NCI-H146 treated with DMSO at 0.1 percent for 48 hours (cell line): ENCODE results near the gene RSPH3.
"Not testable (repeated sequence)": the region's sequence is repeated elsewhere in the genome, so short reads cannot be mapped to it uniquely, and the experiment has no call there.

Experiments
- DNase-seq: peaks from one replicate; lab custom pipeline; 2025; ENCODE audit not compliant: unreplicated experiment; lab: John Stamatoyannopoulos, UW

RSPH3 gene

DNA sequence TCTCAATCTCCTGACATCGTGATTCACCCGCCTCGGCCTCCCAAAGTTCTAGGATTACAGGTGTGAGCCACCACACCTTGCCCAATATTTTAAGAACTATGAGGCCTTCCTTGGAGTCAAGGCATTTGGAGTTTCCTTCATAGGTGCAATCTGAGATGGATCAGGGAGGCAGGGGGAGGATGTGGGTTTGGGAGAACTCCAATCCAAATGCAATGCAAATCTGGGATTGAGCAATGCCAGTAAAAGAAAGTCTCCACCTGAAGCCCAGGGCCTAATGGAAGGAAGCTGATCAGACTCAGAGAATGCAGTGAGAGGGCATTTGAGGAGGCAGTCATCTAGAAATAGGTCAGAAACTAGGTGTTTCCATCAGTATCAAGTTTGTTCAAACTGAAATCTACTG, 21.2 kb downstream of the RSPH3 start:
- no peak for DNase-seq

- no peak for DNase-seq
Measured at GRCh38 chr6:158977382-158977781, 22.6 kb downstream of the RSPH3 start.

DNA sequence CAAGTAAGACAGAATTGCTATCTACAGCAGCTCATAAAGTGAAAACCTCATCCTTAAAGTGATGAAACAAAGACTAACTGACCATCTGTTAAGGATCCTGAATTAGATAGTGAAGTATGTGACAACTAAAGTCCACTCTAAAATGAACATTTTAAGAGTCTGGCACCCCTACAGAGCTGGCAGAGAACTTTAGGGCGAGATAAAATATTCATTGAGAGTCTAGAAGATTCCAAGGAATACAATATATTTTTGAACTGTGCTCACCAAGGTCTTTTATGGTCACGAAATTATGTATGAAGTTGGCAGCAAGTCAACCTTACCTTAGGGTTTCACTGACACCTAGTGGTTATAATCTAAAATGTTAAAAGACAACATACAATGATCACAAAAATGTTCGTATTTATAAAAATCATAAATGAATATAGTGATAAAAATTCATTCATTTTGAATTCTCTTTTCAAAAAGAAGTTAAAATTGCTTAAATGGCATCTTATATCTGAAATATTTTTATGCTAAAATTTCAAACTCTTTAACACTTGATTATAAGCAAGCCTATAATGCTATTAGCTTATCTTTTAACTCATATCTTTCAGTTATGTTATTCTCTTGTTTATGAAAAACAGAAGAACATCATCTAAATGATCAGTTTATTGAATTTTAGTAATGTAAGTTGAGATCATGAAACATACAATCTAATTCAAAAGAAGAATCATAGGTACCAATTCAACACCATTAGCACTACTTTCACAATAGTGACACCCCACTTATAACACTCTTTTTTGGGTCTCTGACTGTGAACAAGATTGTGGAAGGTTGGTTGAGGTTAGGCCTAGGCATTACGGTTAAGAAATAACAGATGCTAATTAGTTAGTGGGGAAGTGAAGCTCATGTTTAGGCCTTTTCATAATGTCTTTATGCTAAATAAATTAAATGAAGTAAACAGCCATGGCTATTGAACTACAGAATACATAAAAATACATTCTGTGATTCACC, 27.5 kb downstream of the RSPH3 start:
- DNase-seq: peak; percentile 77

DNA sequence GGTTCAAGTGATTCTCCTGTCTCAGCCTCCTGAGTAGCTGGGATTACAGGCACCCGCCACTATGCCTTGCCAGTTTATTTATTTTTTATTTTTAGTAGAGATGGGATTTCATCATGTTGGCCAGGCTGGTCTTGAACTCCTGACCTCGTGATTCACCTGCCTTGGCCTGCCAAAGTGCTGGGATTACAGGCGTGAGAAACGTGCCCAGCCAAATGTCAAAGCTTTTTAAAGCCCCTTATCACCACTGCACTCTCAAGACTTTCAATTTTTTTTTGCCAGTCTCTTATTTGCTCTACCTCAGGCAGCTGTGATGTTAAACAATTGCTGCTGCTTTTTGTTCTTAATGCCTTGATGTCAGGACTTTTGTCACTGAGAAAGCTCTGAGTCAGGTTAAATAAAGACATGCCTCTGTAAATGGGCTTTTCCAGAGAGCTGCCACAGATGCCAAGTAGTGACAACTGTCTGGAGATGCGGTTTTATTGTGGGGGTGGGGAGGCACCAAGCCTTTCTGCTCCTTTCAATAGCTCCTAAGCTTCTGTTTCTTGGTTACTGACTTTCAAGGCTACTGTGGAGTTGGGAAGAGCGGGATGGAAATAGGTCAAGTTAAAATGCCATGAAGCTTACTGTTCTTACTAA, 29.2 kb downstream of the RSPH3 start:
- no peak for DNase-seq

GRCh38 chr6:158969148-158969547, 30.9 kb downstream of the RSPH3 start:
- no peak for DNase-seq

DNA sequence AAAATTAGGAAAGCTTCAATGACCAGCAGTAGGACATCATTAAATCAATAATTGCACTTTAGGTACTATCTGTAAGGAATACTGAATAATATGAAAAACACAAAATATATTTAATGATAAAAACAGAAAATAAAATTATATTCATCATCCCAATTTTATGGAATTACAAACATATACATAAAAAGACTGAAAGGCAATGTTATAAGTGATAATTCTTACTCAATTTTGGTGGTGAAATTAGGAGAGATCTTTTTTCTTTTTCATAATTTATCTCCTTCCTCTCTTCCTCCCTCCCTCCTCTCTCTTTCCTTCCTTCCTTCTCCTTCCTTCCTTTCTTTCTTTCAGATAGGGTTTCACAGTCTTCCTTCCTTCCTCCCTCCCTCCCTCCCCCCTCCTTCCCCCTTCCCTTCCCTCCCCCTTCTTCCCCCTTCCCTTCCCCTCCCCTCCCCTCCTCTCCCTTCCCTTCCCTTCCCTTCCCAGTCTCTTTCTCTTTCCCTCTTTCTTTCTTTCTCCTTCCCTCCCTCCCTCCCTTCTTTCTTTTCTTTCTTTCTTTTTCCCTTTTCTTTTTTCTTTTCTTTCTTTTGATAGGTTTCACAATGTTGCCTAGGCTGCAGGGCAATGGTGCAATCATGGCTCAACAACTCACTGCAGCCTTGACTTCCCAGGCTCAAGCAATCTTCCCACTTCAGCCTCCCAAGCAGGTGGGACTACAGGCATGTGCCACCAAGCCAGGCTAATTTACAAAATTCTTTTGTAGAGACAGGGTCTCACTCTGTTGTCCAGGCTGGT, 36.8 kb downstream of the RSPH3 start:
- DNase-seq: no peak

- DNase-seq: no peak
Measured at GRCh38 chr6:158962371-158962770, 37.6 kb downstream of the RSPH3 start.

- DNase-seq: no peak
Measured at GRCh38 chr6:158960026-158960425, 40.0 kb downstream of the RSPH3 start.

- no peak for DNase-seq
Measured at GRCh38 chr6:158959552-158959951, 40.5 kb downstream of the RSPH3 start.

DNA sequence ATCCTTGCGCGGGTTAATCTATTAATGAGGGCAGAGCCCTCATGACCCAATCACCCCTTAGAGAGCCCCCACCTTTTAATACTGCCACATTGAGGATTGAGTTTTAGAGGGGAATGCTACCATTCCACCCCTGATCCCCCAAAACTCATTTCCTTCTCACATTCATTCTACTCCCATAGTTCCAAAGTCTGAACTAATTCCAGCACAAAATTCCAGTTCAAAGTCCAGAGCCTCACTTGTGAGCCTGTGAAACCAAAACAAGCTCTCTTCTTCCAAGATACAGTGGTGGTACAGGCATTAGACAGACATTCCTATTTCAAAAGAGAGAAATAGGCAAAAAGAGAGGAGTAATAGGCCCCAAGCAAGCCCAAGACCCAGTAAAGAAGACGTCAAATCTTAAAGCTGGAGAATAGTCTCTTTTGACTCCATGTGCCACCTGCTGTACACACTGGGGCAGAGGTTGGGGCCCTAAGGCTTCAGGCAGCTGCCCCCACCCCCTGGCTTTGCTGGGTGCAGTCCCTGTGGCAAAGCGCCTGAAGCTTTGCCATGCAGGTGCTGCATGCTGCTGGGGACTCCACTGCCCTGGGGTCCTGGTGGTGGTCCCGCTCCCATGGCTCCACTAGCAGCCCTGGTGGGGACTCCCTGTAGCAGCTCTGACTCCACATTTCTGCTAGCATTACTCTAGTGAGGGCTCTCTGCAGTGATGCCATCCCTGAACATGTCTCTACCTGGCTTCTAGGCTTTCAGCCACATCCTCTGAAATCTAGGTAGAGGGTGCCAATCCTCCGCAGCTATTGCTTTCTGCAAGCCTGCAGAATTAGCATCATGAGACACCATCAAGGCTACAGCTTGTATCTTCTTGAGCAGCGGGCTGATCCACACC, 41.3 kb downstream of the RSPH3 start:
- DNase-seq: no peak

DNA sequence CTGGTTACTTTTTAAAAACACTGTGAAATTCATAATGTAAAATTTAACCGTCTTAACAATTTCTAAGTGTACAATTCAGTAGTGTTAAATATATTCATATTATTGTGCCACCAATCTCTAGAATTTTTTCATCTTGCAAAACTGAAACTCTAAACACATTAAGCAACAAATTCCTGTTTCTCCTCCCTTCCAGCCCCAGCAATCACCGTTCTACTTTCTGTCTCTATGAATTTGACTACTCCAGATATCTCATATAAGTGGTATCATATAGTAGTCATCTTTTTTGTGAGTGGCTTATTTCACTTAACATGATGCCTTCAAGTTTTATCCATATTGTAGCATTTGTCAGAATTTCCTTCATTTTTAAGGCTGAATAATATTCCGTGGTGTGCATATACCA, 44.7 kb downstream of the RSPH3 start:
- DNase-seq: no peak

DNA sequence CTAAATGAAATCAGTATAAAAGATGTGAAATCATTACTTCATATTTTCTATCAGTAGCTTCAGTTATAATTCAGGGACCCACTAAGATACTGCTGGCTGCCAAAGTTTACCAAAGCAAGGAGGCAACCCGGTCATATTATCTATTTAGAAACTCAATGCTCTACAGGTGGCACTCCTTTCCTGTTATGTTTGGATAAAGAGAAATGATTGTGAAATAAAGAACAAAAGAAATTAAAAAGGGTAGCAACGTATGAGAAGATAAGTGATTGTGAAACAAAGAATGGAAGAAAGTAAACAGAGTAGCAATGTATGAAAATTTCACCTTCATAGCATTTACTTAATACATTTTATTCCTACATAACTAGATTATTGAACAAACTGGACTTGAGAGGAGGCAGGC, 45.2 kb downstream of the RSPH3 start:
- DNase-seq: peak; percentile 16

GRCh38 chr6:158952011-158952410, 48.0 kb downstream of the RSPH3 start:
- not testable (repeated sequence) for DNase-seq

DNA sequence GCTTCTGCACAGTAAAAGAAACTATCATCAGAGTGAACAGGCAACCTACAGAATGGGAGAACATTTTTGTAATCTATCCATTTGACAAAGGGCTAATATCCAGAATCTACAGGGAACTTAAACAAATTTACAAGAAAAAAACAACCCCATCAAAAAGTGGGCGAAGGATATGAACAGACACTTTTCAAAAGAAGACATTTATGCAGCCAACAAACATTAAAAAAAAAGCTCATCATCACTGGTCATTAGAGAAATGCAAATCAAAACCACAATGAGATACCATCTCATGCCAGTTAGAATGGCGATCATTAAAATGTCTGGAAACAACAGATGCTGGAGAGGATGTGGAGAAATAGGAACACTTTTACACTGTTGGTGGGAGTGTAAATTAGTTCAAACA, 48.4 kb downstream of the RSPH3 start:
- not testable (repeated sequence) for DNase-seq

GRCh38 chr6:158947284-158947683, 52.7 kb downstream of the RSPH3 start:
- DNase-seq: no peak

- DNase-seq: no peak
Measured at GRCh38 chr6:158943380-158944032, 56.5 kb downstream of the RSPH3 start.

DNA sequence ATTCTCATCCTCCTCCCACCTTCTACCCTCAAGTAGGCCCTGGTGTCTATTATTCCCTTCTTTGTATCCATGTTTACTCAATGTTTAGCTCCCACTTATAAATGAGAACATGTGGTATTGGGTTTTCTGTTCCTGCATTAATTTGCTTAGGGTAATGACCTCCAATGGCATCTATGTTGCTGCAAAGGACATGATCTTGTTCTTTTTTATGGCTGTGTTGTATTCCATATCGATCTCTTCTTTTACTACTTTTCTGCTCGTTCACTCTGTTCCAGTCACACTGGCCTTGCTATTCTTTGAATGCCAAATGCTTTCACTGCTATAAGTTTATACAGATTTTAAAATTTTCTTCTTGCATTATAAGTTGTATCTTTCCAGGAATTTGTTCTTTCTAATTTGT, 57.7 kb downstream of the RSPH3 start:
- DNase-seq: no peak

GRCh38 chr6:158941246-158941645, 58.8 kb downstream of the RSPH3 start:
- no peak for DNase-seq

DNA sequence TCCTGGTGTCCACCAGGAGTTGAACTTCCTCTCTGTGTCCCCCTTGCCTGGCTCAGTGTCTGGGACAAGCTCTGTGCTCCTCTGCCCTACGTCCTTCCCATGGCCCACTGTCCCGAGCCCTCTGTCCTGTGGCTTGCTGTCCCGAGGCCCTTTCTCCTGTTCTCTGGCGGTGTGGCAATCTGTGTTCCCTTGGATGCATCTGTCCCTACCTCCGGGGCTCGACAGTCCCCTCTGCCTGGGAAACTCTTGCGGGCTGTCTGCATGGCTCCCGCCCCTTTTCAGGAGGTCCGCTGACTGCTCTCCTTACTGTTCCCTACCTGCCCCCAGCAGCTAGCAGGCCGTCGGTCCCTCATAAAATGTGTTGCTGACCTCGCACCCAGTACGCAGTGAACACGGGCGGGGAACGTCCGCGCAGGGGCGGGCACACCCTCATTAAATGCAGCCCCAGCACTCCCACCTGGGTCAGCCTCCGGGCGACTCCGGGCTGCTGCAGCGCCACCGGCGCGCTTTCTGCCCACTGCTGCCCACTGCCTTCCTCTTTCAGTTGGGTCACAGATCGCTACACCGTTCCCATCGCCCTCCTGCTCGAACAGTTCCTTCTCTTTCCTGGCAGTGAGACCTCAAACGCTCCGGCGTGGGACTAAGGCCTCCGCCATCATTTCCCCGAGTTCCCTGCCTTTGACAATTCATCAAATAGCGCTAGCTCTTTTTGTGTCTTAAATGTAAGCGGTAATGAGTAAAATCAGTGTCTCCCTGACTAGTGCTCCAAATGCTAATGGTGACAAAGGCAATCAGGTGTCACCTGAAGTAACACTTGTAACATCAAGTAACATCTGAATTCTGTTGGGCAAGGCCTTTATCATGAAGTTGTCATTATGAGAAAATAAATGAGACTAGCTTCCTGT, 60.5 kb downstream of the RSPH3 start:
- no peak for DNase-seq
